H9 (cell line): Measurements from ENCODE around the gene IL20RA. TPM values are rescaled to one million over a fixed set of nuclear protein-coding genes. Genes with fewer than 3 reads are reported as not detected.

Source experiments
- DNase-seq: peaks from one replicate; pipeline ENCODE4 v3.0.0-alpha.2; 2017
- H2AFZ ChIP-seq: one replicate; pipeline ENCODE4 v1.6.1; 2013; ENCODE audit warnings: mild to moderate bottlenecking, low read length, control low read depth, moderate library complexity
- H2AK5ac ChIP-seq: 2 replicates; pipeline ENCODE4 v1.6.1; 2013; ENCODE audit warnings: low read length, control low read depth, mixed read lengths; ENCODE audit not compliant: insufficient read length
- H2BK120ac ChIP-seq: one replicate; pipeline ENCODE4 v1.6.1; 2013; ENCODE audit warnings: low read depth, mild to moderate bottlenecking, low read length, control low read depth, inconsistent platforms; ENCODE audit not compliant: poor library complexity, severe bottlenecking
- H2BK12ac ChIP-seq: 2 replicates; pipeline ENCODE4 v1.6.1; 2013; ENCODE audit warnings: low read length, control low read depth, mixed read lengths, low read depth; ENCODE audit not compliant: insufficient read length
- H2BK15ac ChIP-seq: 2 replicates; pipeline ENCODE4 v1.6.1; 2013; ENCODE audit warnings: low read depth, low read length, control low read depth
- H2BK20ac ChIP-seq: one replicate; pipeline ENCODE4 v1.6.1; 2013; ENCODE audit warnings: low read depth, mild to moderate bottlenecking, low read length, control low read depth, inconsistent platforms; ENCODE audit not compliant: poor library complexity, severe bottlenecking
- H2BK5ac ChIP-seq: 2 replicates; pipeline ENCODE4 v1.6.1; 2013; ENCODE audit warnings: low read length, control low read depth, mixed read lengths; ENCODE audit not compliant: insufficient read length
- H3K14ac ChIP-seq: 2 replicates; pipeline ENCODE4 v1.6.1; 2013; ENCODE audit warnings: low read length, control low read depth; ENCODE audit not compliant: insufficient read depth
- H3K18ac ChIP-seq: 2 replicates; pipeline ENCODE4 v1.6.1; 2013; ENCODE audit warnings: low read depth, mild to moderate bottlenecking, mixed read lengths, low read length, control low read depth; ENCODE audit not compliant: insufficient read length
- H3K23ac ChIP-seq: 2 replicates; pipeline ENCODE4 v1.6.1; 2013; ENCODE audit warnings: low read length, control low read depth, mixed read lengths, low read depth; ENCODE audit not compliant: insufficient read length
- H3K23me2 ChIP-seq: 2 replicates; pipeline ENCODE4 v1.6.1; 2013; ENCODE audit warnings: low read depth, mild to moderate bottlenecking, mixed read lengths, low read length, control low read depth; ENCODE audit not compliant: insufficient read length, poor library complexity, severe bottlenecking
- H3K27ac ChIP-seq: 2 replicates; pipeline ENCODE4 v1.5.1; 2013; ENCODE audit warnings: low read length, control low read depth, mixed read lengths, low read depth; ENCODE audit not compliant: insufficient read length
- H3K27me3 ChIP-seq: 2 replicates; pipeline ENCODE4 v1.6.1; 2013; ENCODE audit warnings: low read length, control low read depth, inconsistent platforms; ENCODE audit not compliant: insufficient read depth
- H3K4ac ChIP-seq: 2 replicates; pipeline ENCODE4 v1.6.1; 2013; ENCODE audit warnings: low read depth, mild to moderate bottlenecking, control low read depth, inconsistent platforms, low read length, moderate library complexity
- H3K4me1 ChIP-seq: 2 replicates; pipeline ENCODE4 v1.6.1; 2013; ENCODE audit warnings: low read length, control low read depth, inconsistent platforms; ENCODE audit not compliant: insufficient read depth
- H3K4me2 ChIP-seq: 2 replicates; pipeline ENCODE4 v1.6.1; 2013; ENCODE audit warnings: low read length, control low read depth, mixed read lengths; ENCODE audit not compliant: insufficient read length, insufficient read depth
- H3K56ac ChIP-seq: 2 replicates; pipeline ENCODE4 v1.6.1; 2013; ENCODE audit warnings: low read depth, mild to moderate bottlenecking, mixed read lengths, low read length, control low read depth; ENCODE audit not compliant: insufficient read length
- H3K79me1 ChIP-seq: 2 replicates; pipeline ENCODE4 v1.6.1; 2013; ENCODE audit warnings: low read depth, mild to moderate bottlenecking, moderate library complexity, low read length, control low read depth, inconsistent platforms; ENCODE audit not compliant: insufficient read depth, poor library complexity, severe bottlenecking
- H3K79me2 ChIP-seq: 2 replicates; pipeline ENCODE4 v1.6.1; 2013; ENCODE audit warnings: low read length, control low read depth, inconsistent platforms; ENCODE audit not compliant: insufficient read depth
- H3K9ac ChIP-seq: 2 replicates; pipeline ENCODE4 v1.6.1; 2013; ENCODE audit warnings: low read length, control low read depth, mixed read lengths; ENCODE audit not compliant: insufficient read length; ENCODE audit errors: extremely low read depth
- H3K9me3 ChIP-seq: one replicate; pipeline ENCODE4 v1.6.1; 2013; ENCODE audit warnings: low read depth, low read length, inconsistent platforms; ENCODE audit not compliant: control insufficient read depth
- H3T11ph ChIP-seq: one replicate; pipeline ENCODE4 v1.6.1; 2013; ENCODE audit warnings: mild to moderate bottlenecking, low read length, control low read depth, inconsistent platforms
- H4K20me1 ChIP-seq: one replicate; pipeline ENCODE4 v1.6.1; 2013; ENCODE audit not compliant: control insufficient read depth, insufficient read length, insufficient read depth
- H4K5ac ChIP-seq: 2 replicates; pipeline ENCODE4 v1.6.1; 2013; ENCODE audit warnings: low read depth, mild to moderate bottlenecking, mixed read lengths, low read length, control low read depth; ENCODE audit not compliant: insufficient read length
- H4K8ac ChIP-seq: replicated peaks from 2 replicates; pipeline ENCODE4 v1.6.1; 2013; ENCODE audit warnings: low read length, control low read depth, mixed read lengths, low read depth; ENCODE audit not compliant: insufficient read length
- H4K91ac ChIP-seq: 2 replicates; pipeline ENCODE4 v1.6.1; 2013; ENCODE audit warnings: low read depth, mild to moderate bottlenecking, moderate library complexity, mixed read lengths, low read length, control low read depth; ENCODE audit not compliant: insufficient read length
- H3K27ac Mint-ChIP-seq, 3 experiments: 2 replicates in 2 of 3; 3 replicates in 1 of 3; pipeline ENCODE4 v1.8.0; 2020 to 2021; ENCODE audit warnings: mixed read lengths in 3 of 3, mild to moderate bottlenecking in 1 of 3, moderate library complexity in 1 of 3
- H3K27me3 Mint-ChIP-seq: 2 replicates; pipeline ENCODE4 v1.8.0; 2021; ENCODE audit warnings: low read depth, mild to moderate bottlenecking, moderate library complexity, mixed read lengths
- H3K36me3 Mint-ChIP-seq, 3 experiments: 2 replicates in 2 of 3; 3 replicates in 1 of 3; pipeline ENCODE4 v1.8.0; 2020 to 2021; ENCODE audit warnings: low read depth in 3 of 3, mixed read lengths in 3 of 3; ENCODE audit not compliant: insufficient read depth in 1 of 3
- H3K4me1 Mint-ChIP-seq, 2 experiments: 2 replicates each; pipeline ENCODE4 v1.8.0; 2020; ENCODE audit warnings: mixed read lengths in 2 of 2
- H3K4me3 Mint-ChIP-seq, 2 experiments: 2 replicates in 1 of 2; 3 replicates in 1 of 2; pipeline ENCODE4 v1.8.0; 2020 to 2021; ENCODE audit warnings: mild to moderate bottlenecking in 2 of 2, mixed read lengths in 2 of 2, moderate library complexity in 1 of 2
- H3K9me3 Mint-ChIP-seq, 2 experiments: 2 replicates in 1 of 2; 3 replicates in 1 of 2; pipeline ENCODE4 v1.8.0; 2020; ENCODE audit warnings: mild to moderate bottlenecking in 2 of 2, mixed read lengths in 2 of 2, moderate library complexity in 1 of 2
- CTCF ChIP-seq: fragments of 200-600 bp; sonication (generic); conservative IDR thresholded peaks from 3 replicates; pipeline ENCODE4 v1.8.0; 2021; ENCODE audit warnings: antibody characterized with exemption, mild to moderate bottlenecking
- WGBS: extraction: QIAGEN DNeasy Blood & Tissue Kit; methylation state at CpG from one replicate; pipeline ENCODE4 v1.1.7; 2013; ENCODE audit warnings: missing lambda C conversion rate, low lambda C conversion rate, mixed read lengths; ENCODE audit not compliant: insufficient read length; ENCODE audit errors: extremely low coverage; 5-methylcytosine and 5-hydroxymethylcytosine counted together
- total RNA-seq: library from RNA; stranded (reverse); gene quantifications from 2 replicates; pipeline ENCODE4 v1.2.1, GENCODE V29; 2021

The IL20RA gene
- total RNA-seq, 1 experiment from 2014 or later: 0.74 TPM

- no peak overlapping the region for H3T11ph ChIP-seq
- no peak overlapping the region for H3K4me3 Mint-ChIP-seq
- no peaks in the 10 kb centered on the region for H3K79me2 ChIP-seq
- no peak overlapping the region for H2BK12ac ChIP-seq
- H3K23ac ChIP-seq: no peak overlapping the region
- H4K5ac ChIP-seq: no peak overlapping the region
- H3K9me3 ChIP-seq: no peaks in the 10 kb centered on the region
- H3K56ac ChIP-seq: no peak overlapping the region
- H4K8ac ChIP-seq: no peak overlapping the region
- H3K27me3 ChIP-seq: no peaks in the 10 kb centered on the region
- H3K27ac Mint-ChIP-seq: no peak overlapping the region
- no peak overlapping the region for H3K4ac ChIP-seq
- H2BK15ac ChIP-seq: no peak overlapping the region
- DNase-seq: no peak
- H3K4me2 ChIP-seq: no peak overlapping the region
- H3K14ac ChIP-seq: no peak overlapping the region
- no peaks in the 10 kb centered on the region for H4K20me1 ChIP-seq
- no peak overlapping the region for H4K91ac ChIP-seq
- H3K27me3 Mint-ChIP-seq: peaks cover 3% of the 10 kb centered on the region; the same call in 1 of the 2 replicates
- H3K79me1 ChIP-seq: no peaks in the 10 kb centered on the region
- H2AFZ ChIP-seq: no peak overlapping the region
- H2AK5ac ChIP-seq: no peak overlapping the region
- no peak overlapping the region for H3K27ac ChIP-seq
- no peak overlapping the region for H3K18ac ChIP-seq
- no CpG with 5 or more reads among the region's 2 CpGs for WGBS
- no peak overlapping the region for H2BK5ac ChIP-seq
- no peak for TF ChIP-seq CTCF
- no peaks in the 10 kb centered on the region; a peak in 1 of 5 replicates for H3K9me3 Mint-ChIP-seq
- H3K4me1 ChIP-seq: no peaks in the 10 kb centered on the region
- no peak overlapping the region for H2BK120ac ChIP-seq
- no peak overlapping the region for H3K9ac ChIP-seq
- H2BK20ac ChIP-seq: no peak overlapping the region
- no peaks in the 10 kb centered on the region for H3K23me2 ChIP-seq
- no peaks in the 10 kb centered on the region for H3K36me3 Mint-ChIP-seq
- no peaks in the 10 kb centered on the region for H3K4me1 Mint-ChIP-seq
Observed at GRCh38 chr6:137033828-137034227, 10.9 kb downstream of the IL20RA start.
